HT-29 (cell line): ENCODE data around the gene NDUFB3. TPM values are rescaled to one million over a fixed set of nuclear protein-coding genes. Genes with fewer than 3 reads are reported as not detected.
"Not testable (repeated sequence)": the region's sequence is repeated elsewhere in the genome, so short reads cannot be mapped to it uniquely, and the experiment has no call there.

Experiments used
- DNase-seq: peaks from one replicate; pipeline ENCODE4 v3.0.0-alpha.2; 2015; ENCODE audit warnings: low spot score
- total RNA-seq: library from RNA; depleted of rRNA; stranded (reverse); fragments of >200 nt; shearing (Covaris generic); gene quantifications from 2 replicates; pipeline ENCODE4 v1.2.3, GENCODE V29; 2014; rRNA removed

The NDUFB3 gene
- 75.3 and 82.9 TPM in 2 replicates for total RNA-seq

GRCh38 chr2:201071479-201072200, at the start of gene NDUFB3, which contains the start of gene HYCC2:
Gene NDUFB3, plus strand, starts transcription at chr2:201072001. Its CDS starts 6,882 bp downstream, at chr2:201078883.
Gene HYCC2, minus strand, starts transcription at chr2:201071671. Its CDS starts 47,662 bp downstream, at chr2:201024009.
- peak; percentile 97 for DNase-seq

GRCh38 chr2:201024518-201024917, 47.3 kb upstream of the NDUFB3 start:
- DNase-seq, result no peak

- DNase-seq, result not testable (repeated sequence)
These were observed 37.4 kb upstream of the NDUFB3 start for GRCh38 chr2:201034355-201034754.

- not testable (repeated sequence) for DNase-seq
These were observed 33.4 kb upstream of the NDUFB3 start for GRCh38 chr2:201038361-201038760.

GRCh38 chr2:201038855-201039254, 32.9 kb upstream of the NDUFB3 start:
- DNase-seq, result no peak

- DNase-seq, result no peak
These were observed 30.8 kb upstream of the NDUFB3 start for GRCh38 chr2:201040867-201041628.

- DNase-seq, result not testable (repeated sequence)
These were observed 29.4 kb upstream of the NDUFB3 start for GRCh38 chr2:201042451-201042850.

- DNase-seq, result not testable (repeated sequence)
These were observed 28.8 kb upstream of the NDUFB3 start for GRCh38 chr2:201043050-201043449.

GRCh38 chr2:201046881-201047280, 24.9 kb upstream of the NDUFB3 start:
- no peak for DNase-seq

- no peak for DNase-seq
These were observed 22.3 kb upstream of the NDUFB3 start for GRCh38 chr2:201049455-201049854.

- no peak for DNase-seq
These were observed 14.7 kb upstream of the NDUFB3 start for GRCh38 chr2:201057087-201057521.

GRCh38 chr2:201057715-201058248, 14.0 kb upstream of the NDUFB3 start:
- no peak for DNase-seq

GRCh38 chr2:201058914-201059313, 12.9 kb upstream of the NDUFB3 start:
- no peak for DNase-seq

- no peak for DNase-seq
These were observed 11.6 kb upstream of the NDUFB3 start for GRCh38 chr2:201059961-201060755.

GRCh38 chr2:201063516-201063915, 8.3 kb upstream of the NDUFB3 start:
- not testable (repeated sequence) for DNase-seq

GRCh38 chr2:201064797-201065329, 6.9 kb upstream of the NDUFB3 start:
- DNase-seq, result no peak

GRCh38 chr2:201070948-201071478, 788 bp upstream of the NDUFB3 start:
- DNase-seq, result peak; percentile 52

GRCh38 chr2:201072201-201072530, 365 bp downstream of the NDUFB3 start:
- DNase-seq, result no peak

GRCh38 chr2:201073071-201073470, 1.3 kb downstream of the NDUFB3 start:
- DNase-seq, result no peak

- DNase-seq, result no peak
These were observed 3.2 kb downstream of the NDUFB3 start for GRCh38 chr2:201074996-201075395.

GRCh38 chr2:201084863-201085262, 13.1 kb downstream of the NDUFB3 start:
- no peak for DNase-seq
